ENCODE measurements around the gene KLHDC10.

DNA sequence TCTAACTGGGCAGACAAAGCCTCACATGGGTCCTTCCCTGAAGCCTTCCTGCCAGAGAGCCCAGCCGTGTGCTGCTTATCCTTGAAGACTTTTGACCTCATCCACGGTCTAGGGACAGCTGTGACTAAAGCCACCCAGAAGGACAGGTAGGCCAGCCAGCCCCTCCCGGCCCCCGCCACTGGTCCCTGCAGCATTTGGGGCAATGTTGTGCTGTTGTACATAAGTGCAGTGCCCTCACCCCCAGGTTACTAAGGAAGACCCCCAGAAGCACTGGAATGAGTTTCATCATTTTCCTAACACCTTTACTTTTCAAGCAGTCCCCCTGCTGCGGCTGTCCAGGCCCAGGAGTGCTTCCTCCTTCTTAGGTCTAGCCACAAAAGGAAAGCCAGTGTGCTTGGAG, 91.9 kb downstream of the KLHDC10 start:
- TF ChIP-seq, protein P1, sequence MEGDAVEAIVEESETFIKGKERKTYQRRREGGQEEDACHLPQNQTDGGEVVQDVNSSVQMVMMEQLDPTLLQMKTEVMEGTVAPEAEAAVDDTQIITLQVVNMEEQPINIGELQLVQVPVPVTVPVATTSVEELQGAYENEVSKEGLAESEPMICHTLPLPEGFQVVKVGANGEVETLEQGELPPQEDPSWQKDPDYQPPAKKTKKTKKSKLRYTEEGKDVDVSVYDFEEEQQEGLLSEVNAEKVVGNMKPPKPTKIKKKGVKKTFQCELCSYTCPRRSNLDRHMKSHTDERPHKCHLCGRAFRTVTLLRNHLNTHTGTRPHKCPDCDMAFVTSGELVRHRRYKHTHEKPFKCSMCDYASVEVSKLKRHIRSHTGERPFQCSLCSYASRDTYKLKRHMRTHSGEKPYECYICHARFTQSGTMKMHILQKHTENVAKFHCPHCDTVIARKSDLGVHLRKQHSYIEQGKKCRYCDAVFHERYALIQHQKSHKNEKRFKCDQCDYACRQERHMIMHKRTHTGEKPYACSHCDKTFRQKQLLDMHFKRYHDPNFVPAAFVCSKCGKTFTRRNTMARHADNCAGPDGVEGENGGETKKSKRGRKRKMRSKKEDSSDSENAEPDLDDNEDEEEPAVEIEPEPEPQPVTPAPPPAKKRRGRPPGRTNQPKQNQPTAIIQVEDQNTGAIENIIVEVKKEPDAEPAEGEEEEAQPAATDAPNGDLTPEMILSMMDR (IDR thresholded peaks at IDR 0.05), result no peak
- TF ChIP-seq EZH2 (IDR thresholded peaks at IDR 0.05; ENCODE audit: borderline replicate concordance, insufficient read depth, low read depth, low read length, poor library complexity, severe bottlenecking), result no peak

Measured in B cell (primary cell).